HCT116 (cell line): ENCODE results near the gene PRDX4. TPM values are rescaled to one million over a fixed set of nuclear protein-coding genes. Genes with fewer than 3 reads are reported as not detected.

Source experiments
- ATAC-seq: fragments of 200-7000 bp; cut with Tn5 transposase; 2 replicates; pipeline ENCODE4 v1.9.1; 2020; ENCODE audit warnings: mild to moderate bottlenecking, moderate library complexity
- BruUV-seq: library from RNA; stranded (reverse); fragments of 400-500 nt; replicated peaks from 2 replicates; lab custom pipeline; 2021; lab: Mats Ljungman, UMichigan
- CTCF ChIA-PET: fragments of 300-600 bp; sonication (Branson Sonifier 250); formaldehyde crosslinking; loops from one replicate; lab custom pipeline; 2021; ENCODE audit warnings: antibody characterized with exemption; lab: Charles Lee
- POLR2A ChIA-PET: fragments of 300-600, 350-600 bp; sonication (Branson Sonifier 250); formaldehyde crosslinking; loops from one replicate; lab custom pipeline; 2021; ENCODE audit warnings: antibody characterized with exemption; lab: Charles Lee
- RAD21 ChIA-PET, 2 experiments: fragments of 300-600 bp; sonication (Branson Sonifier 250); formaldehyde crosslinking; loops; one replicate each; lab custom pipeline; 2023; ENCODE audit warnings: low total read pairs in 2 of 2; ENCODE audit not compliant: uncharacterized antibody in 2 of 2, unreplicated experiment in 2 of 2, low non-redundant PET in 1 of 2; lab: Charles Lee
- DNase-seq: peaks from one replicate; pipeline ENCODE4 v3.0.0-alpha.2; 2010; ENCODE audit warnings: low read depth, low spot score
- H2AFZ ChIP-seq: fragments of 200-600 bp; shearing (Covaris generic), sonication (generic); 2 replicates; pipeline ENCODE4 v1.6.1; 2017; ENCODE audit warnings: low read depth, mixed run types, mixed read lengths, antibody characterized with exemption, low read length; ENCODE audit not compliant: poor library complexity, severe bottlenecking
- H3K27ac ChIP-seq: 2 replicates; pipeline ENCODE4 v1.5.1; 2012; ENCODE audit warnings: low read depth, low read length
- H3K27me3 ChIP-seq: fragments of 200-600 bp; sonication (generic); 2 replicates; pipeline ENCODE4 v1.6.1; 2016; ENCODE audit warnings: mixed run types, low read length, mixed read lengths; ENCODE audit not compliant: insufficient read depth
- H3K36me3 ChIP-seq, 2 experiments: fragments of 200-500 bp in 1 of 2; fragments of 200-600 bp in 1 of 2; sonication (Bioruptor generic) in 1 of 2; sonication (generic) in 1 of 2; 2 replicates each; pipeline versions ENCODE4 v1.5.1 to v1.6.1; 2014 to 2016; ENCODE audit warnings: low read length in 2 of 2, inconsistent platforms in 1 of 2, mixed read lengths in 1 of 2, mixed run types in 1 of 2; ENCODE audit not compliant: insufficient read depth in 2 of 2, control insufficient read depth in 1 of 2
- H3K4me1 ChIP-seq, 2 experiments: fragments of 200-600 bp in 1 of 2; sonication (generic) in 1 of 2; 2 replicates each; pipeline versions ENCODE4 v1.5.1 to v1.6.1; 2012 to 2017; ENCODE audit warnings: low read length in 2 of 2, inconsistent platforms in 1 of 2, mild to moderate bottlenecking in 1 of 2, mixed read lengths in 1 of 2, mixed run types in 1 of 2, moderate library complexity in 1 of 2; ENCODE audit not compliant: insufficient read depth in 2 of 2, control insufficient read depth in 1 of 2
- H3K4me2 ChIP-seq: fragments of 200-600 bp; sonication (generic); 2 replicates; pipeline ENCODE4 v1.6.1; 2017; ENCODE audit warnings: mixed run types, low read length, mixed read lengths
- H3K4me3 ChIP-seq, 2 experiments: fragments of 200-600 bp in 1 of 2; sonication (generic) in 1 of 2; replicated peaks in 1 of 2; 2 replicates each; pipeline ENCODE4 v1.5.1; 2011 to 2016; ENCODE audit warnings: low read length in 2 of 2, control low read depth in 1 of 2, low read depth in 1 of 2, mild to moderate bottlenecking in 1 of 2, mixed read lengths in 1 of 2, mixed run types in 1 of 2
- H3K79me2 ChIP-seq: fragments of 200-600 bp; sonication (generic); 2 replicates; pipeline ENCODE4 v1.6.1; 2017; ENCODE audit warnings: mild to moderate bottlenecking, mixed run types, low read length, moderate library complexity, mixed read lengths; ENCODE audit not compliant: insufficient read depth
- H3K9ac ChIP-seq: fragments of 200-600 bp; sonication (generic); 2 replicates; pipeline ENCODE4 v1.6.1; 2016; ENCODE audit warnings: low read length, mixed read lengths
- H3K9me2 ChIP-seq: fragments of 200-600 bp; sonication (generic), shearing (Covaris generic); 2 replicates; pipeline ENCODE4 v1.6.1; 2017; ENCODE audit warnings: mixed run types, mild to moderate bottlenecking, moderate library complexity; ENCODE audit not compliant: insufficient read depth
- H3K9me3 ChIP-seq, 2 experiments: fragments of 200-500 bp in 1 of 2; fragments of 200-600 bp in 1 of 2; sonication (Bioruptor generic) in 1 of 2; sonication (generic) in 1 of 2; 2 replicates each; pipeline ENCODE4 v1.6.1; 2014 to 2017; ENCODE audit warnings: low read length in 2 of 2, mixed read lengths in 2 of 2, inconsistent platforms in 1 of 2, low read depth in 1 of 2, mild to moderate bottlenecking in 1 of 2, mixed run types in 1 of 2, moderate library complexity in 1 of 2; ENCODE audit not compliant: control insufficient read depth in 1 of 2, insufficient read depth in 1 of 2
- H4K20me1 ChIP-seq: fragments of 200-600 bp; sonication (generic), shearing (Covaris generic); 2 replicates; pipeline ENCODE4 v1.6.1; 2017; ENCODE audit warnings: mixed run types, mild to moderate bottlenecking, moderate library complexity; ENCODE audit not compliant: insufficient read depth
- CBX3 ChIP-seq: IDR thresholded peaks from 2 replicates; pipeline ENCODE4 v1.6.1; 2012; ENCODE audit warnings: low read depth
- ELF1 ChIP-seq: IDR thresholded peaks from 2 replicates; pipeline ENCODE4 v1.6.1; 2012; ENCODE audit warnings: low read depth, borderline replicate concordance
- EZH2 ChIP-seq: fragments of 200-600 bp; sonication (generic); IDR thresholded peaks from 2 replicates; pipeline ENCODE4 v1.6.1; 2017; ENCODE audit warnings: antibody characterized with exemption, mixed run types
- EZH2phosphoT487 ChIP-seq: fragments of 200-600 bp; IDR thresholded peaks from 2 replicates; pipeline ENCODE4 v1.6.1; 2018; ENCODE audit warnings: antibody characterized with exemption, borderline replicate concordance
- FOSL1 ChIP-seq: IDR thresholded peaks from 2 replicates; pipeline ENCODE4 v1.6.1; 2012; ENCODE audit warnings: low read depth
- JUND ChIP-seq: IDR thresholded peaks from 2 replicates; pipeline ENCODE4 v1.6.1; 2012
- MAX ChIP-seq: IDR thresholded peaks from 2 replicates; pipeline ENCODE4 v1.6.1; 2012
- POLR2A ChIP-seq: IDR thresholded peaks from 2 replicates; pipeline ENCODE4 v1.7.0; 2011; ENCODE audit warnings: borderline replicate concordance; ENCODE audit not compliant: insufficient read depth, insufficient read length; ENCODE audit errors: extremely low read depth
- POLR2AphosphoS5 ChIP-seq: IDR thresholded peaks from 2 replicates; pipeline ENCODE4 v1.6.1; 2011; ENCODE audit warnings: mild to moderate bottlenecking, low read depth, low read length, moderate library complexity
- RAD21 ChIP-seq: IDR thresholded peaks from 2 replicates; pipeline ENCODE4 v1.6.1; 2012; ENCODE audit warnings: low read depth, mild to moderate bottlenecking
- SIN3A ChIP-seq: IDR thresholded peaks from 2 replicates; pipeline ENCODE4 v1.6.1; 2012; ENCODE audit warnings: low read depth
- SP1 ChIP-seq: IDR thresholded peaks from 2 replicates; pipeline ENCODE4 v1.6.1; 2012; ENCODE audit warnings: low read depth
- SRF ChIP-seq: IDR thresholded peaks from 2 replicates; pipeline ENCODE4 v1.6.1; 2012; ENCODE audit warnings: low read depth
- TCF7L2 ChIP-seq: IDR thresholded peaks from 2 replicates; pipeline ENCODE4 v1.7.0; 2011; ENCODE audit warnings: borderline replicate concordance, inconsistent platforms; ENCODE audit not compliant: insufficient read depth, insufficient read length; ENCODE audit errors: extremely low read depth
- YY1 ChIP-seq: IDR thresholded peaks from 2 replicates; pipeline ENCODE4 v1.6.1; 2011; ENCODE audit warnings: low read length, low read depth, moderate library complexity, mild to moderate bottlenecking; ENCODE audit not compliant: insufficient replicate concordance; ENCODE audit errors: extremely low read depth
- ZBTB33 ChIP-seq: IDR thresholded peaks from 2 replicates; pipeline ENCODE4 v1.6.1; 2011; ENCODE audit warnings: mild to moderate bottlenecking, low read length, moderate library complexity; ENCODE audit not compliant: insufficient replicate concordance; ENCODE audit errors: extremely low read depth
- ZFX ChIP-seq: fragments of 450-650 bp; IDR thresholded peaks from 2 replicates; pipeline ENCODE4 v1.6.1; 2017
- intact Hi-C: fragments of 100-400 bp; cut with micrococcal nuclease; formaldehyde crosslinking; loops from 2 replicates; pipeline ENCODE4 v1.10.0; 2022
- total RNA-seq: library from RNA; stranded (reverse); gene quantifications from one replicate; pipeline ENCODE4 v1.2.1, GENCODE V29; 2021; ENCODE audit not compliant: unreplicated experiment

Gene PRDX4
- total RNA-seq, 1 experiment from 2014 or later, result 122 TPM

- no peak for ATAC-seq
Measured at GRCh38 chrX:23699636-23700194, 32.4 kb downstream of the PRDX4 start.

GRCh38 chrX:23704673-23705206, 37.4 kb downstream of the PRDX4 start:
- no peak overlapping the region for H2AFZ ChIP-seq
- H3K9me3 ChIP-seq, result no peaks in the 10 kb centered on the region
- peaks cover 12 to 14% of the 10 kb centered on the region in 2 experiments; a peak in 3 of 4 replicates for H3K36me3 ChIP-seq
- ChIA-PET RAD21 (no interaction called here), POLR2A (no interaction called here), CTCF (no interaction called here)
- intact Hi-C loops, result no loop called here
- H4K20me1 ChIP-seq, result no peaks in the 10 kb centered on the region
- H3K27me3 ChIP-seq, result no peaks in the 10 kb centered on the region
- H3K27ac ChIP-seq, result no peak overlapping the region
- no peak overlapping the region for H3K4me2 ChIP-seq
- no peaks in the 10 kb centered on the region for H3K79me2 ChIP-seq
- no peaks in the 10 kb centered on the region for H3K4me1 ChIP-seq
- ATAC-seq (no peak), DNase-seq (no peak)
- no TSS peak for BruUV-seq
- H3K4me3 ChIP-seq, result no peak overlapping the region
- no peak overlapping the region for H3K9ac ChIP-seq
- H3K9me2 ChIP-seq, result no peaks in the 10 kb centered on the region
- TF ChIP-seq JUND (no peak), ZBTB33 (no peak), SRF (no peak), EZH2phosphoT487 (no peak), FOSL1 (no peak), SP1 (no peak), MAX (no peak), SIN3A (no peak), POLR2AphosphoS5 (no peak), EZH2 (no peak), POLR2A (no peak), CBX3 (no peak), RAD21 (no peak), TCF7L2 (no peak), YY1 (no peak)

More at GRCh38 chrX:23699636-23700194, 32.4 kb downstream of the PRDX4 start:
- TF ChIP-seq RAD21 (no peak), ELF1 (no peak), ZFX (no peak)
- Histone ChIP-seq H3K4me2 (no peak overlapping the region), H3K9me2 (no peaks in the 10 kb centered on the region), H3K9me3 (no peaks in the 10 kb centered on the region), H4K20me1 (no peaks in the 10 kb centered on the region), H3K9ac (no peak overlapping the region), H3K36me3 (peaks cover 3 to 8% of the 10 kb centered on the region in 2 experiments; a peak in 3 of 4 replicates), H3K4me1 (no peaks in the 10 kb centered on the region), H3K4me3 (no peak overlapping the region), H2AFZ (no peak overlapping the region), H3K27ac (no peak overlapping the region), H3K79me2 (no peaks in the 10 kb centered on the region), H3K27me3 (no peaks in the 10 kb centered on the region)
- DNase-seq, result no peak
- ChIA-PET CTCF (interaction anchor here (0.8 kb wide), 1 partner anchor 203 kb away, joined by 3 read pairs; no protein-coding TSS in a partner anchor), RAD21 (no interaction called here), POLR2A (interaction anchor here (1.7 kb wide), 1 partner anchor 207 kb away, joined by 4 read pairs; no protein-coding TSS in a partner anchor)
- intact Hi-C loops, result loop anchor here (10.0 kb wide), 1 partner anchor 355 kb away; the partner anchor contains the start of gene EIF2S3
- no TSS peak for BruUV-seq
